ENCODE measurements around the gene PPP2R3A.

PPP2R3A gene

GRCh38 chr3:136044980-136045745 lies 79.6 kb downstream of the PPP2R3A start:
- no peaks in the 10 kb centered on the region for H3K9me3 ChIP-seq (ENCODE audit: control insufficient read depth, insufficient read depth, low read length)
- peaks cover 2% of the 10 kb centered on the region for H3K4me1 ChIP-seq (ENCODE audit: control insufficient read depth, insufficient read depth, low read length)
- no peak overlapping the region for H3K9ac ChIP-seq (ENCODE audit: low read depth, low read length)
- H3K27me3 ChIP-seq (ENCODE audit: control insufficient read depth, insufficient read depth, low read length) = no peaks in the 10 kb centered on the region
- no peaks in the 10 kb centered on the region for H3K36me3 ChIP-seq (ENCODE audit: control insufficient read depth, insufficient read depth, low read length)
- no peak overlapping the region for H3K4me3 ChIP-seq (ENCODE audit: low read depth, low read length)

GRCh38 chr3:136048068-136048467 lies 82.5 kb downstream of the PPP2R3A start:
- Histone ChIP-seq H3K4me3 (ENCODE audit: low read depth, low read length) (no peak overlapping the region), H3K9ac (ENCODE audit: low read depth, low read length) (no peak overlapping the region), H3K36me3 (ENCODE audit: control insufficient read depth, insufficient read depth, low read length) (no peaks in the 10 kb centered on the region), H3K27me3 (ENCODE audit: control insufficient read depth, insufficient read depth, low read length) (no peaks in the 10 kb centered on the region), H3K9me3 (ENCODE audit: control insufficient read depth, insufficient read depth, low read length) (no peaks in the 10 kb centered on the region), H3K4me1 (ENCODE audit: control insufficient read depth, insufficient read depth, low read length) (no peaks in the 10 kb centered on the region)

- no peaks in the 10 kb centered on the region for H3K27me3 ChIP-seq (ENCODE audit: control insufficient read depth, insufficient read depth, low read length)
- no peaks in the 10 kb centered on the region for H3K36me3 ChIP-seq (ENCODE audit: control insufficient read depth, insufficient read depth, low read length)
- H3K9ac ChIP-seq (ENCODE audit: low read depth, low read length) = no peak overlapping the region
- no peaks in the 10 kb centered on the region for H3K9me3 ChIP-seq (ENCODE audit: control insufficient read depth, insufficient read depth, low read length)
- H3K4me3 ChIP-seq (ENCODE audit: low read depth, low read length) = no peak overlapping the region
- no peaks in the 10 kb centered on the region for H3K4me1 ChIP-seq (ENCODE audit: control insufficient read depth, insufficient read depth, low read length)
Measured at GRCh38 chr3:136050250-136050649, 84.7 kb downstream of the PPP2R3A start.

GRCh38 chr3:136055491-136055890 lies 90.0 kb downstream of the PPP2R3A start:
- Histone ChIP-seq H3K9ac (ENCODE audit: low read depth, low read length) (no peak overlapping the region), H3K4me3 (ENCODE audit: low read depth, low read length) (no peak overlapping the region), H3K36me3 (ENCODE audit: control insufficient read depth, insufficient read depth, low read length) (no peaks in the 10 kb centered on the region), H3K9me3 (ENCODE audit: control insufficient read depth, insufficient read depth, low read length) (no peaks in the 10 kb centered on the region), H3K27me3 (ENCODE audit: control insufficient read depth, insufficient read depth, low read length) (no peaks in the 10 kb centered on the region), H3K4me1 (ENCODE audit: control insufficient read depth, insufficient read depth, low read length) (no peaks in the 10 kb centered on the region)

- Histone ChIP-seq H3K4me1 (ENCODE audit: control insufficient read depth, insufficient read depth, low read length) (no peaks in the 10 kb centered on the region), H3K36me3 (ENCODE audit: control insufficient read depth, insufficient read depth, low read length) (no peaks in the 10 kb centered on the region), H3K9ac (ENCODE audit: low read depth, low read length) (no peak overlapping the region), H3K4me3 (ENCODE audit: low read depth, low read length) (no peak overlapping the region), H3K9me3 (ENCODE audit: control insufficient read depth, insufficient read depth, low read length) (no peaks in the 10 kb centered on the region), H3K27me3 (ENCODE audit: control insufficient read depth, insufficient read depth, low read length) (no peaks in the 10 kb centered on the region)
Measured at GRCh38 chr3:136067211-136067610, 101.7 kb downstream of the PPP2R3A start.

- H3K36me3 ChIP-seq (ENCODE audit: control insufficient read depth, insufficient read depth, low read length) = no peaks in the 10 kb centered on the region
- no peaks in the 10 kb centered on the region for H3K9me3 ChIP-seq (ENCODE audit: control insufficient read depth, insufficient read depth, low read length)
- no peaks in the 10 kb centered on the region for H3K4me1 ChIP-seq (ENCODE audit: control insufficient read depth, insufficient read depth, low read length)
- H3K27me3 ChIP-seq (ENCODE audit: control insufficient read depth, insufficient read depth, low read length) = no peaks in the 10 kb centered on the region
- no peak overlapping the region for H3K4me3 ChIP-seq (ENCODE audit: low read depth, low read length)
- no peak overlapping the region for H3K9ac ChIP-seq (ENCODE audit: low read depth, low read length)
Measured at GRCh38 chr3:136068708-136069107, 103.2 kb downstream of the PPP2R3A start.

- Histone ChIP-seq H3K9me3 (ENCODE audit: control insufficient read depth, insufficient read depth, low read length) (no peaks in the 10 kb centered on the region), H3K27me3 (ENCODE audit: control insufficient read depth, insufficient read depth, low read length) (no peaks in the 10 kb centered on the region), H3K9ac (ENCODE audit: low read depth, low read length) (no peak overlapping the region), H3K36me3 (ENCODE audit: control insufficient read depth, insufficient read depth, low read length) (no peaks in the 10 kb centered on the region), H3K4me3 (ENCODE audit: low read depth, low read length) (no peak overlapping the region), H3K4me1 (ENCODE audit: control insufficient read depth, insufficient read depth, low read length) (no peaks in the 10 kb centered on the region)
Measured at GRCh38 chr3:136069933-136070332, 104.4 kb downstream of the PPP2R3A start.

- Histone ChIP-seq H3K9ac (ENCODE audit: low read depth, low read length) (no peak overlapping the region), H3K36me3 (ENCODE audit: control insufficient read depth, insufficient read depth, low read length) (no peaks in the 10 kb centered on the region), H3K4me1 (ENCODE audit: control insufficient read depth, insufficient read depth, low read length) (no peaks in the 10 kb centered on the region), H3K4me3 (ENCODE audit: low read depth, low read length) (no peak overlapping the region), H3K27me3 (ENCODE audit: control insufficient read depth, insufficient read depth, low read length) (no peaks in the 10 kb centered on the region), H3K9me3 (ENCODE audit: control insufficient read depth, insufficient read depth, low read length) (no peaks in the 10 kb centered on the region)
Measured at GRCh38 chr3:136070334-136070733, 104.8 kb downstream of the PPP2R3A start.

- no peak overlapping the region for H3K4me3 ChIP-seq (ENCODE audit: low read depth, low read length)
- no peaks in the 10 kb centered on the region for H3K36me3 ChIP-seq (ENCODE audit: control insufficient read depth, insufficient read depth, low read length)
- H3K9ac ChIP-seq (ENCODE audit: low read depth, low read length) = no peak overlapping the region
- no peaks in the 10 kb centered on the region for H3K4me1 ChIP-seq (ENCODE audit: control insufficient read depth, insufficient read depth, low read length)
- H3K27me3 ChIP-seq (ENCODE audit: control insufficient read depth, insufficient read depth, low read length) = no peaks in the 10 kb centered on the region
- H3K9me3 ChIP-seq (ENCODE audit: control insufficient read depth, insufficient read depth, low read length) = no peaks in the 10 kb centered on the region
Measured at GRCh38 chr3:136070953-136071949, 105.7 kb downstream of the PPP2R3A start.

GRCh38 chr3:136074546-136075170 lies 109.1 kb downstream of the PPP2R3A start:
- Histone ChIP-seq H3K27me3 (ENCODE audit: control insufficient read depth, insufficient read depth, low read length) (no peaks in the 10 kb centered on the region), H3K9ac (ENCODE audit: low read depth, low read length) (no peak overlapping the region), H3K36me3 (ENCODE audit: control insufficient read depth, insufficient read depth, low read length) (no peaks in the 10 kb centered on the region), H3K4me1 (ENCODE audit: control insufficient read depth, insufficient read depth, low read length) (no peaks in the 10 kb centered on the region), H3K9me3 (ENCODE audit: control insufficient read depth, insufficient read depth, low read length) (no peaks in the 10 kb centered on the region), H3K4me3 (ENCODE audit: low read depth, low read length) (no peak overlapping the region)

- Histone ChIP-seq H3K9ac (ENCODE audit: low read depth, low read length) (no peak overlapping the region), H3K9me3 (ENCODE audit: control insufficient read depth, insufficient read depth, low read length) (no peaks in the 10 kb centered on the region), H3K27me3 (ENCODE audit: control insufficient read depth, insufficient read depth, low read length) (no peaks in the 10 kb centered on the region), H3K4me3 (ENCODE audit: low read depth, low read length) (no peak overlapping the region), H3K4me1 (ENCODE audit: control insufficient read depth, insufficient read depth, low read length) (no peaks in the 10 kb centered on the region), H3K36me3 (ENCODE audit: control insufficient read depth, insufficient read depth, low read length) (no peaks in the 10 kb centered on the region)
Measured at GRCh38 chr3:136075218-136075808, 109.8 kb downstream of the PPP2R3A start.
